ENCODE data around the gene RNU7-1.

Gene RNU7-1

DNA sequence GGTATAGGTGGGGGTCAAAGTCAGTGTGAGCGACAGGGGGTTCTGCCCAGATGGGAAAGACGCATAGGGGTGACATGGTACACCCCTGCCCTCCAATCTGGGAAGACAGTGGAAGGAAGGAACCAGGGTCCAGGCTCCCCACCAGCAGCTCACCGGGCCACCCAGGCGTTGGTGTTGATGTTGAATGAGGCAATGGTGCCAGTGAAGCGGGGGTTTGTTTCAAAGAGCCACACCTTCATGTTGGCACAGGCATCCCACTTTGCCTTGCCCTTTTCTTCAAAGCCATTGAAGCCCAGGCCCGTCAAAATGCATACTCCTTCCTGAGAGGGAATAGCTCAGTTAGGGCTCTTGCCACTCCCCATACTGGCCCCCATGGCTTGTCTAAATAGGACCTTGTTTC lies 34.6 kb downstream of the RNU7-1 start:
- peaks cover 1% of the 10 kb centered on the region; the same call in 1 of the 2 replicates for H3K79me2 ChIP-seq (ENCODE audit: insufficient read depth, low read depth)
- no peaks in the 10 kb centered on the region for H3K27me3 ChIP-seq (ENCODE audit: insufficient read depth, low read depth)
- no peak overlapping the region for H2AFZ ChIP-seq (ENCODE audit: low read depth)
- H3K36me3 ChIP-seq (ENCODE audit: insufficient read depth) = peaks cover 3% of the 10 kb centered on the region; the same call in 1 of the 2 replicates
- no peak overlapping the region for H3K9ac ChIP-seq
- TF ChIP-seq, protein P1, sequence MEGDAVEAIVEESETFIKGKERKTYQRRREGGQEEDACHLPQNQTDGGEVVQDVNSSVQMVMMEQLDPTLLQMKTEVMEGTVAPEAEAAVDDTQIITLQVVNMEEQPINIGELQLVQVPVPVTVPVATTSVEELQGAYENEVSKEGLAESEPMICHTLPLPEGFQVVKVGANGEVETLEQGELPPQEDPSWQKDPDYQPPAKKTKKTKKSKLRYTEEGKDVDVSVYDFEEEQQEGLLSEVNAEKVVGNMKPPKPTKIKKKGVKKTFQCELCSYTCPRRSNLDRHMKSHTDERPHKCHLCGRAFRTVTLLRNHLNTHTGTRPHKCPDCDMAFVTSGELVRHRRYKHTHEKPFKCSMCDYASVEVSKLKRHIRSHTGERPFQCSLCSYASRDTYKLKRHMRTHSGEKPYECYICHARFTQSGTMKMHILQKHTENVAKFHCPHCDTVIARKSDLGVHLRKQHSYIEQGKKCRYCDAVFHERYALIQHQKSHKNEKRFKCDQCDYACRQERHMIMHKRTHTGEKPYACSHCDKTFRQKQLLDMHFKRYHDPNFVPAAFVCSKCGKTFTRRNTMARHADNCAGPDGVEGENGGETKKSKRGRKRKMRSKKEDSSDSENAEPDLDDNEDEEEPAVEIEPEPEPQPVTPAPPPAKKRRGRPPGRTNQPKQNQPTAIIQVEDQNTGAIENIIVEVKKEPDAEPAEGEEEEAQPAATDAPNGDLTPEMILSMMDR (conservative IDR thresholded peaks at IDR 0.05; ENCODE audit: low read depth, low read length) = no peak
- H3K4me2 ChIP-seq = no peak overlapping the region
- H3K27ac ChIP-seq = no peak overlapping the region; the same call in 1 of the 2 replicates
- no peak overlapping the region for H3K4me3 ChIP-seq (IDR thresholded peaks at IDR 0.05; ENCODE audit: insufficient read depth, low read depth, low read length)
- no peaks in the 10 kb centered on the region for H4K20me1 ChIP-seq (ENCODE audit: insufficient read depth)
- peaks cover 35% of the 10 kb centered on the region for H3K4me1 ChIP-seq (ENCODE audit: low read depth, poor library complexity, severe bottlenecking)

DNA sequence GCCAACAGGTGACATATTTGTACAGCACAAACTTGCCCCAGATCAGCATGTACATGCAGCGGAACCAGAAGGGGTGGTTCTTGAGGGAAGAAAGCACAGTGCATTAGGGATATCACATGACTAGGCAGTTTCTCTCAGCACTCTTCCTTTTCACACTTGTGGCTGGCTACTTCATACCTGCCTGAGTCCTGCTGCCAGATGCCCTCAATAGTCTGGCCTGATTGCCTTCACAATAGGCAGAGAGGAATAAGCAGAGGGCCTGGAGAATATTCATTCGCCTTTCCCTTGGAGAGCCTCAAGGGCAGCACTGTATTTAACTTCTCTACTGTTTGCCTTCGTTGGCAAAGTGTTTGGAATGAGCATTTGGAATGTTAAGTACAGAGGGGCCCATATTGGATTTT lies 35.0 kb downstream of the RNU7-1 start:
- no peak overlapping the region; the same call in 1 of the 2 replicates for H3K27ac ChIP-seq
- no peaks in the 10 kb centered on the region for H3K79me2 ChIP-seq (ENCODE audit: insufficient read depth, low read depth)
- no peak overlapping the region for H3K4me3 ChIP-seq (IDR thresholded peaks at IDR 0.05; ENCODE audit: insufficient read depth, low read depth, low read length)
- H4K20me1 ChIP-seq (ENCODE audit: insufficient read depth) = no peaks in the 10 kb centered on the region
- H3K9ac ChIP-seq = no peak overlapping the region
- no peaks in the 10 kb centered on the region for H3K27me3 ChIP-seq (ENCODE audit: insufficient read depth, low read depth)
- peaks cover 33% of the 10 kb centered on the region for H3K4me1 ChIP-seq (ENCODE audit: low read depth, poor library complexity, severe bottlenecking)
- peaks cover 3% of the 10 kb centered on the region; the same call in 1 of the 2 replicates for H3K36me3 ChIP-seq (ENCODE audit: insufficient read depth)
- no peak overlapping the region for H3K4me2 ChIP-seq
- TF ChIP-seq, protein P1 (conservative IDR thresholded peaks at IDR 0.05; ENCODE audit: low read depth, low read length) = no peak
- no peak overlapping the region for H2AFZ ChIP-seq (ENCODE audit: low read depth)

DNA sequence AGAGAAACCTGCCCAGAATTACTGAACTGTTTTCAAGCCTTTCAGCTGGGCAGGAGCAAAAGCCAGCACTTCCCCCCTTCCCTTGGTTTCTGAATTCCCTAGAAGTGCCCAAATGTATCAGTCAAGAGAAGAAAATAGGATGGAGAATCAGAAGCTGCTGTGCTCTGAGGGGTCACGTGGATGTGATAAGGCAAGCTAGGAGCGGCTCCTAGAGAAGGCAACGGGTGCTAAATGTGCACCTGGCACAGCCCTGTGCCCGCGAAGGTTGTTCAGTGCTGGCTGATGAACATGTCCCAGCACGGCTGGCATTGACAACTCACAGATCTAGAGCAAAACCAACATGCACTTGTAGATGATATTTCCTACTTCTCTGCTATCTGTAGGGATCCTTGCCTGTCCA lies 35.4 kb downstream of the RNU7-1 start:
- H3K27me3 ChIP-seq (ENCODE audit: insufficient read depth, low read depth) = no peaks in the 10 kb centered on the region
- peaks cover 3% of the 10 kb centered on the region; the same call in 1 of the 2 replicates for H3K36me3 ChIP-seq (ENCODE audit: insufficient read depth)
- TF ChIP-seq, protein P1 (conservative IDR thresholded peaks at IDR 0.05; ENCODE audit: low read depth, low read length) = no peak

DNA sequence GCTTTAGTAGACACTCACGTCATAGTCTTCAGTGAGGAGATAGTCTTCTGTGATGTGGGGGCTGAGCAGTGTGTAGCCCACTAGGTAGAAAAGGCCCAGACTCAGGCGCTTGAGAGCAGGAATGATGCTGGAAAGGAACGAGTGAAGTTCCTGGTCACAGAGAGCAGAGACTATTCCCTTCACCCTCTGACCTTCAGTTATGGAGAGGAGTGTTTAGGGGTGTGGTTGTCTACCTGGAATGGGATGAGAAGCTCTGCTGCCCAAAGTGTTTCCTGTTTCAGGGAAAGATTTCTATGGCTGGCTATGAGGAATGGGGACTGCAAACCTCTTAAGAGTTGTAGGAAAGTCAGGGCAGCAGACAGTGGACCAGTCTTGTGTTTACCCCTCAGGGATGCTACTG lies 35.8 kb downstream of the RNU7-1 start:
- no peaks in the 10 kb centered on the region for H3K79me2 ChIP-seq (ENCODE audit: insufficient read depth, low read depth)
- H3K4me3 ChIP-seq (IDR thresholded peaks at IDR 0.05; ENCODE audit: insufficient read depth, low read depth, low read length) = no peak overlapping the region
- H3K27ac ChIP-seq = no peak overlapping the region
- no peak overlapping the region for H3K4me2 ChIP-seq
- TF ChIP-seq, protein P1 (conservative IDR thresholded peaks at IDR 0.05; ENCODE audit: low read depth, low read length) = no peak
- no peaks in the 10 kb centered on the region for H4K20me1 ChIP-seq (ENCODE audit: insufficient read depth)
- no peaks in the 10 kb centered on the region for H3K27me3 ChIP-seq (ENCODE audit: insufficient read depth, low read depth)
- no peak overlapping the region for H3K9ac ChIP-seq
- H3K36me3 ChIP-seq (ENCODE audit: insufficient read depth) = peaks cover 3% of the 10 kb centered on the region; the same call in 1 of the 2 replicates
- no peak overlapping the region for H2AFZ ChIP-seq (ENCODE audit: low read depth)
- H3K4me1 ChIP-seq (ENCODE audit: low read depth, poor library complexity, severe bottlenecking) = peaks cover 26% of the 10 kb centered on the region

More for the DNA sequence above, 35.4 kb downstream of the RNU7-1 start:
- H2AFZ ChIP-seq (ENCODE audit: low read depth) = no peak overlapping the region
- no peak overlapping the region for H3K9ac ChIP-seq
- no peak overlapping the region for H3K4me2 ChIP-seq
- H3K4me3 ChIP-seq (IDR thresholded peaks at IDR 0.05; ENCODE audit: insufficient read depth, low read depth, low read length) = no peak overlapping the region
- H3K4me1 ChIP-seq (ENCODE audit: low read depth, poor library complexity, severe bottlenecking) = peaks cover 29% of the 10 kb centered on the region
- H4K20me1 ChIP-seq (ENCODE audit: insufficient read depth) = no peaks in the 10 kb centered on the region
- H3K27ac ChIP-seq = no peak overlapping the region
- no peaks in the 10 kb centered on the region for H3K79me2 ChIP-seq (ENCODE audit: insufficient read depth, low read depth)

Measured in KMS-11 (cell line).